ENCODE measurements around the gene PCDHGA12. TPM values are rescaled to one million over a fixed set of nuclear protein-coding genes. Genes with fewer than 3 reads are reported as not detected.

PCDHGA12 gene
- total and polyA plus RNA-seq, 2 of the 8 experiments (the other 6 are each of a cell fraction or from before 2014, with no cell fraction given): 0.88 to 1.3 TPM

DNA sequence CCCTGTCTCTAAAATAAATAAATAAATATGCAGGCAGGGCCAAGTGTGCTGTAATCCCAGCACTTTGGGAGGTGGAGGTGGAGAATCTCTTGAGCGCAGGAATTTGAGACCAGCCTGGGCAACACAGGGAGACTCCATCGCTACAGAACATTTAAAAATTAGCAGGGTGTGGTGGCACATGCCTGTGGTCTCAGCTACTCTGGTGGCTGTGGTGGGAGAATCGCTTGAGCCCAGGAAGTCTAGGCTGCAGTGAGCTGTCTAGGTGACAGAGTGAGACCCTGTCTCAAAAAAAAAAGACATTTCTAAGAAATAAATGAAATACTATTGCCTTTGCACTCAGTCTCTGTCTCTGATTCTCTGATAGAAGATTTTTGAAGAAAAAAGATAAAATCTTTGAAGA lies 18.7 kb upstream of the PCDHGA12 start:
- Histone ChIP-seq H3K14ac (ENCODE audit: insufficient read length) (no peak overlapping the region), H4K20me1 (replicated peaks in 1 of 2; ENCODE audit: control insufficient read depth in 1 of 2, insufficient read depth in 2 of 2, low read length in 2 of 2) (peaks cover 0 to 1% of the 10 kb centered on the region in 2 experiments), H2BK12ac (ENCODE audit: low read depth, low read length) (no peak overlapping the region), H3K18ac (ENCODE audit: extremely low read depth, low read length) (no peak overlapping the region), H3K23ac (ENCODE audit: insufficient read length) (no peak overlapping the region), H3K4me2 (ENCODE audit: insufficient read depth in 1 of 2, low read depth in 2 of 2, low read length in 2 of 2) (no peak overlapping the region), H3K56ac (replicated peaks; ENCODE audit: insufficient read length, low read depth, low read length) (no peak overlapping the region), H3K79me2 (ENCODE audit: control insufficient read depth in 1 of 2, insufficient read depth in 2 of 2, low read length in 2 of 2) (no peaks in the 10 kb centered on the region), H3K4me3 (ENCODE audit: extremely low read depth in 1 of 4, insufficient read depth in 2 of 4, low read depth in 3 of 4, low read length in 4 of 4) (no peak overlapping the region), H4K91ac (replicated peaks; ENCODE audit: insufficient read length, low read length) (no peak overlapping the region), H2AFZ (ENCODE audit: low read length) (no peak overlapping the region), H4K5ac (ENCODE audit: insufficient read length, low read depth, low read length) (no peak overlapping the region), H3K4ac (replicated peaks; ENCODE audit: insufficient read length, low read depth, low read length) (no peak overlapping the region), H3K27ac (ENCODE audit: low read depth, low read length) (no peak overlapping the region), H3K4me1 (replicated peaks in 1 of 4; ENCODE audit: control insufficient read depth in 3 of 4, insufficient read depth in 4 of 4, low read length in 3 of 4) (no peaks in the 10 kb centered on the region), H2BK120ac (replicated peaks; ENCODE audit: low read depth, low read length) (no peak overlapping the region), H3K23me2 (ENCODE audit: low read depth, low read length) (peaks cover 2% of the 10 kb centered on the region; the same call in 1 of the 2 replicates), H3K9ac (replicated peaks in 1 of 4; ENCODE audit: extremely low read depth in 1 of 4, low read depth in 3 of 4, low read length in 3 of 4) (no peak overlapping the region), H4K8ac (ENCODE audit: extremely low read depth, insufficient read depth, low read length) (no peak overlapping the region; the same call in 1 of the 2 replicates), H2AK5ac (ENCODE audit: low read depth, low read length) (no peak overlapping the region), H2BK5ac (ENCODE audit: low read depth, low read length) (no peak overlapping the region), H3K9me3 (ENCODE audit: insufficient read depth in 2 of 2, low read depth in 1 of 2, low read length in 1 of 2) (peaks cover 2 to 8% of the 10 kb centered on the region in 2 experiments; a peak in 2 of 4 replicates), H2BK15ac (ENCODE audit: low read length) (no peak overlapping the region), H3K79me1 (ENCODE audit: low read depth, low read length) (no peaks in the 10 kb centered on the region), H3K36me3 (ENCODE audit: control insufficient read depth in 2 of 4, insufficient read depth in 4 of 4, low read length in 3 of 4) (peaks cover 0 to 3% (median 0%) of the 10 kb centered on the region in 4 experiments; a peak in 1 of 8 replicates), H2BK20ac (ENCODE audit: low read length) (no peak overlapping the region), H3K27me3 (replicated peaks in 1 of 4; ENCODE audit: control insufficient read depth in 3 of 4, extremely low read depth in 1 of 4, insufficient read depth in 3 of 4, low read length in 3 of 4) (peaks cover 0 to 10% (median 6%) of the 10 kb centered on the region in 4 experiments; a peak in 6 of 7 replicates)
- 84% methylated on average over 3 of the region's 3 CpGs; no CpG with 5 or more reads in 1 of the 2 experiments for WGBS, 2 experiments (ENCODE audit: extremely low coverage in 1 of 2, insufficient coverage in 1 of 2, insufficient read length in 1 of 2, insufficient replicate concordance in 2 of 2, low coverage in 1 of 2, low lambda C conversion rate in 2 of 2, missing lambda C conversion rate in 1 of 2)
- DNase-seq (ENCODE audit: low read depth in 1 of 2, low spot score in 2 of 2) (no peak), FAIRE-seq (no peak)
- CTCF ChIA-PET (ENCODE audit: partially characterized antibody): interaction anchor here (0.8 to 23.3 kb wide), 18 partner anchors 10 to 212 kb away, joined by 3 to 1236 read pairs (median 15); partner anchors contain the start of genes PCDHB11, PCDHB14, PCDHGA1 and PCDHGA11
- POLR2A ChIA-PET (ENCODE audit: partially characterized antibody): no interaction called here
- no peak for TF ChIP-seq CBX5 (IDR thresholded peaks at IDR 0.05; ENCODE audit: low read depth, low read length)
- no peak for TF ChIP-seq POLR2AphosphoS5 (IDR thresholded peaks at IDR 0.05; ENCODE audit: low read depth, low read length)
- no peak for TF ChIP-seq KDM4A (IDR thresholded peaks at IDR 0.05; ENCODE audit: low read depth, low read length, severe bottlenecking)
- TF ChIP-seq SIRT6 (IDR thresholded peaks at IDR 0.05; ENCODE audit: low read length): no peak
- TF ChIP-seq, protein P1, sequence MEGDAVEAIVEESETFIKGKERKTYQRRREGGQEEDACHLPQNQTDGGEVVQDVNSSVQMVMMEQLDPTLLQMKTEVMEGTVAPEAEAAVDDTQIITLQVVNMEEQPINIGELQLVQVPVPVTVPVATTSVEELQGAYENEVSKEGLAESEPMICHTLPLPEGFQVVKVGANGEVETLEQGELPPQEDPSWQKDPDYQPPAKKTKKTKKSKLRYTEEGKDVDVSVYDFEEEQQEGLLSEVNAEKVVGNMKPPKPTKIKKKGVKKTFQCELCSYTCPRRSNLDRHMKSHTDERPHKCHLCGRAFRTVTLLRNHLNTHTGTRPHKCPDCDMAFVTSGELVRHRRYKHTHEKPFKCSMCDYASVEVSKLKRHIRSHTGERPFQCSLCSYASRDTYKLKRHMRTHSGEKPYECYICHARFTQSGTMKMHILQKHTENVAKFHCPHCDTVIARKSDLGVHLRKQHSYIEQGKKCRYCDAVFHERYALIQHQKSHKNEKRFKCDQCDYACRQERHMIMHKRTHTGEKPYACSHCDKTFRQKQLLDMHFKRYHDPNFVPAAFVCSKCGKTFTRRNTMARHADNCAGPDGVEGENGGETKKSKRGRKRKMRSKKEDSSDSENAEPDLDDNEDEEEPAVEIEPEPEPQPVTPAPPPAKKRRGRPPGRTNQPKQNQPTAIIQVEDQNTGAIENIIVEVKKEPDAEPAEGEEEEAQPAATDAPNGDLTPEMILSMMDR (IDR thresholded peaks at IDR 0.05; ENCODE audit: control extremely low read depth in 1 of 3, insufficient read depth in 1 of 3, low read depth in 1 of 3, low read length in 3 of 3): no peak
- TF ChIP-seq EGR1 (IDR thresholded peaks at IDR 0.05; ENCODE audit: borderline replicate concordance, low read depth, low read length): no peak
- no peak for TF ChIP-seq NRF1 (IDR thresholded peaks at IDR 0.05; ENCODE audit: low read depth, low read length)
- TF ChIP-seq, protein P2, sequence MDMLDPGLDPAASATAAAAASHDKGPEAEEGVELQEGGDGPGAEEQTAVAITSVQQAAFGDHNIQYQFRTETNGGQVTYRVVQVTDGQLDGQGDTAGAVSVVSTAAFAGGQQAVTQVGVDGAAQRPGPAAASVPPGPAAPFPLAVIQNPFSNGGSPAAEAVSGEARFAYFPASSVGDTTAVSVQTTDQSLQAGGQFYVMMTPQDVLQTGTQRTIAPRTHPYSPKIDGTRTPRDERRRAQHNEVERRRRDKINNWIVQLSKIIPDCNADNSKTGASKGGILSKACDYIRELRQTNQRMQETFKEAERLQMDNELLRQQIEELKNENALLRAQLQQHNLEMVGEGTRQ (IDR thresholded peaks at IDR 0.05; ENCODE audit: low read length): no peak
- TF ChIP-seq HDAC2 (IDR thresholded peaks at IDR 0.05; ENCODE audit: borderline replicate concordance in 1 of 2, low read depth in 2 of 2, low read length in 2 of 2): no peak
- TF ChIP-seq TAF1 (IDR thresholded peaks at IDR 0.05; ENCODE audit: low read depth, low read length): no peak
